Upper lobe of left lung (tissue), 6 donors: Measurements from ENCODE around the gene U2AF2. TPM values are rescaled to one million over a fixed set of nuclear protein-coding genes. Genes with fewer than 3 reads are reported as not detected.

Experiments
- ATAC-seq, 2 donors: fragments of 200-7000 bp; cut with Tn5 transposase; one replicate each; pipeline ENCODE4 v1.9.1; 2022; ENCODE audit warnings: mild to moderate bottlenecking in 2 of 2, moderate library complexity in 2 of 2; ENCODE audit not compliant: low FRiP score in 2 of 2
- DNase-seq, 2 donors: peaks; one replicate each; pipeline ENCODE4 v3.0.0-alpha.2; 2019 to 2020
- H3K27ac ChIP-seq, 4 donors: fragments of 200-600 bp; sonication (generic); one replicate each; pipeline ENCODE4 v1.5.1; 2016 to 2019
- H3K27me3 ChIP-seq, 4 donors: fragments of 200-600 bp; sonication (generic); one replicate each; pipeline ENCODE4 v1.5.1; 2017 to 2019
- H3K36me3 ChIP-seq, 4 donors: fragments of 200-600 bp; sonication (generic); one replicate each; pipeline ENCODE4 v1.5.1; 2016 to 2019
- H3K4me1 ChIP-seq, 4 donors: fragments of 200-600 bp; sonication (generic); one replicate each; pipeline ENCODE4 v1.5.1; 2018 to 2019
- H3K4me3 ChIP-seq, 4 donors: fragments of 200-600 bp; sonication (generic); one replicate each; pipeline ENCODE4 v1.5.1; 2017 to 2019; ENCODE audit warnings: mild to moderate bottlenecking in 2 of 4, moderate library complexity in 1 of 4
- H3K9me3 ChIP-seq, 4 donors: fragments of 200-600 bp; sonication (generic); one replicate each; pipeline ENCODE4 v1.5.1; 2018 to 2019
- EP300 ChIP-seq, 4 donors: sonication (generic); formaldehyde crosslinking; IDR thresholded peaks; one replicate each; pipeline ENCODE4 v1.5.1; 2017; ENCODE audit warnings: antibody characterized with exemption in 4 of 4, control low read depth in 2 of 4
- POLR2A ChIP-seq, 4 donors: fragments of 450-650 bp; IDR thresholded peaks; one replicate each; pipeline ENCODE4 v1.5.1; 2016 to 2017; ENCODE audit warnings: antibody characterized with exemption in 4 of 4, mild to moderate bottlenecking in 2 of 4
- POLR2AphosphoS5 ChIP-seq, 2 donors: sonication (generic); formaldehyde crosslinking; IDR thresholded peaks; one replicate each; pipeline ENCODE4 v1.5.1; 2017; ENCODE audit warnings: antibody characterized with exemption in 2 of 2
- WGBS, 2 donors: methylation state at CpG; one replicate each; pipeline ENCODE4 v1.1.5; 2017 to 2018; 5-methylcytosine and 5-hydroxymethylcytosine counted together
- total RNA-seq, 6 donors: library from RNA; depleted of rRNA in 4 of 6; stranded (reverse); fragments of >200 nt in 4 of 6; gene quantifications; one replicate each; pipeline versions ENCODE4 v1.1.0 to v1.2.1, GENCODE V29; 2016 to 2021
- TF ChIP-seq, protein P1 (sequence below), 6 experiments: fragments of 450-650 bp in 4 of 6; fragments of 200-600 bp in 2 of 6; sonication (generic) in 2 of 6; IDR thresholded peaks; one replicate each; pipeline ENCODE4 v1.5.1; 2016 to 2019; ENCODE audit warnings: antibody characterized with exemption in 6 of 6
- donor health status: DM: no; HTN: no; CAD: no; lungs with moderate emphysema.
- donor health status: DM: no; HTN: yes; CAD: no; lungs with severe emphysema.

U2AF2 gene
- total RNA-seq, 6 donors from 2014 or later: 57.7 to 294 (median 157) TPM

GRCh38 chr19:55617426-55617825, 37.4 kb upstream of the U2AF2 start:
- DNase-seq (no peak), ATAC-seq (no peak)
- WGBS, 2 donors: 78 to 87% methylated on average over 6 to 8 of the region's 8 CpGs
- TF ChIP-seq EP300 (IDR thresholded peaks at IDR 0.05) (no peak), POLR2A (IDR thresholded peaks at IDR 0.05) (no peak), POLR2AphosphoS5 (IDR thresholded peaks at IDR 0.05) (no peak)
- TF ChIP-seq, protein P1, sequence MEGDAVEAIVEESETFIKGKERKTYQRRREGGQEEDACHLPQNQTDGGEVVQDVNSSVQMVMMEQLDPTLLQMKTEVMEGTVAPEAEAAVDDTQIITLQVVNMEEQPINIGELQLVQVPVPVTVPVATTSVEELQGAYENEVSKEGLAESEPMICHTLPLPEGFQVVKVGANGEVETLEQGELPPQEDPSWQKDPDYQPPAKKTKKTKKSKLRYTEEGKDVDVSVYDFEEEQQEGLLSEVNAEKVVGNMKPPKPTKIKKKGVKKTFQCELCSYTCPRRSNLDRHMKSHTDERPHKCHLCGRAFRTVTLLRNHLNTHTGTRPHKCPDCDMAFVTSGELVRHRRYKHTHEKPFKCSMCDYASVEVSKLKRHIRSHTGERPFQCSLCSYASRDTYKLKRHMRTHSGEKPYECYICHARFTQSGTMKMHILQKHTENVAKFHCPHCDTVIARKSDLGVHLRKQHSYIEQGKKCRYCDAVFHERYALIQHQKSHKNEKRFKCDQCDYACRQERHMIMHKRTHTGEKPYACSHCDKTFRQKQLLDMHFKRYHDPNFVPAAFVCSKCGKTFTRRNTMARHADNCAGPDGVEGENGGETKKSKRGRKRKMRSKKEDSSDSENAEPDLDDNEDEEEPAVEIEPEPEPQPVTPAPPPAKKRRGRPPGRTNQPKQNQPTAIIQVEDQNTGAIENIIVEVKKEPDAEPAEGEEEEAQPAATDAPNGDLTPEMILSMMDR (IDR thresholded peaks at IDR 0.05): no peak
- Histone ChIP-seq H3K27ac (peak overlapping the region in 1 of 4 donors; percentile 64), H3K27me3 (no peaks in the 10 kb centered on the region), H3K36me3 (peaks cover 16 to 62% (median 39%) of the 10 kb centered on the region in 4 donors), H3K4me3 (no peak overlapping the region), H3K4me1 (peaks cover 15 to 30% (median 22%) of the 10 kb centered on the region in 4 donors), H3K9me3 (no peaks in the 10 kb centered on the region)

DNA sequence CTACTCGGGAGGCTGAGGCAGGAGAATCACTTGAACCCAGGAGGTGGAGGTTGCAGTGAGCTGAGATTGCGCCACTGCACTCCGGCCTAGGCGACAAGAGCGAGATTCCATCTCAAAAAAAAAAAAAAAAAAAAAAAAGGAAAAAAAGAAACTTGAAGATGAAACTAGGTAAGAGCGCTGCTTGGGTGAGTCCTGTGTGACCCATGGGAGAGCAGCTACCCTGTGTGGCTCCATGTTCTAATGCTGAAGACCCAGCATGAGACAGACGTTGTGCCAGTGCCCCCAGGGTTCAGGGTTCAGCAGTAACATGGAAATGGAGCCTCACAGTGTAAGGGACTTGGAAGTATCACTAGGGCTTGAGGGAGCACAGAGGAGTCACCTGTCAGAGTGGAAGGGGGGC, 36.4 kb upstream of the U2AF2 start:
- ATAC-seq: no peak
- Histone ChIP-seq H3K36me3 (peaks cover 16 to 63% (median 37%) of the 10 kb centered on the region in 4 donors), H3K4me3 (no peak overlapping the region), H3K27ac (peak overlapping the region; percentile 45 to 64 (median 48)), H3K9me3 (no peaks in the 10 kb centered on the region), H3K27me3 (no peaks in the 10 kb centered on the region), H3K4me1 (peaks cover 15 to 28% (median 24%) of the 10 kb centered on the region in 4 donors)
- TF ChIP-seq POLR2AphosphoS5 (IDR thresholded peaks at IDR 0.05) (no peak), POLR2A (IDR thresholded peaks at IDR 0.05) (no peak), EP300 (IDR thresholded peaks at IDR 0.05) (no peak)
- TF ChIP-seq, protein P1 (IDR thresholded peaks at IDR 0.05): no peak
- 77 to 82% methylated on average over 6 to 7 of the region's 7 CpGs for WGBS, 2 donors
- no peak for DNase-seq

DNA sequence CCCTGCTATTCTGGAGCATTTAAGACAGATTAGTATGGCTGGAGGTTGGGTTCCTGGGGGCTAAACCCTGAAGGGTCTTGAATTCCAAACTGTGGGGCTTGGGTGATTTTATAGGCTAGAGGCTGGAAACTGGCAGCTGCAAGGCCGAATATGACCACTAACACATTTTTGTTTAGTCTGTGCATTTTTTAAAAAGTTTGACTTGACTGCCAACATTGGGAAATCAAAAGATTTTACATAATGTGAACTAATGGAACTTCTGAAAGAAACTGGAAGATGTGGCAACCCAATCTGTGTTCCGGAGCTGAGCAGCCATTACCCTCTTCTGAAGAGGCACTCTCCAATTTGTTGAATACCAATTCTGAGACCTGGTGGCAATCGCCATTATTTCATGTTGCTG, 35.5 kb upstream of the U2AF2 start:
- WGBS, 2 donors: 43 to 56% methylated on average over 3 of the region's 3 CpGs
- no peaks in the 10 kb centered on the region for H3K9me3 ChIP-seq
- DNase-seq (no peak), ATAC-seq (no peak)
- peak overlapping the region; percentile 1 to 69 (median 54) for H3K27ac ChIP-seq
- TF ChIP-seq EP300 (IDR thresholded peaks at IDR 0.05) (no peak), POLR2AphosphoS5 (IDR thresholded peaks at IDR 0.05) (peak in 1 of 2 donors; percentile 16)
- TF ChIP-seq, protein P1 (IDR thresholded peaks at IDR 0.05): peak in 2 of 6 experiments; percentile 10 to 13
- H3K27me3 ChIP-seq: no peaks in the 10 kb centered on the region
- no peak overlapping the region for H3K4me3 ChIP-seq
- H3K4me1 ChIP-seq: peaks cover 20 to 32% (median 26%) of the 10 kb centered on the region in 4 donors
- peaks cover 16 to 55% (median 34%) of the 10 kb centered on the region in 4 donors for H3K36me3 ChIP-seq

- peaks cover 11 to 41% (median 26%) of the 10 kb centered on the region in 4 donors for H3K36me3 ChIP-seq
- no peak overlapping the region for H3K4me3 ChIP-seq
- DNase-seq (no peak), ATAC-seq (no peak)
- peaks cover 28 to 39% (median 31%) of the 10 kb centered on the region in 4 donors for H3K4me1 ChIP-seq
- TF ChIP-seq, protein P1 (IDR thresholded peaks at IDR 0.05): no peak
- TF ChIP-seq POLR2A (IDR thresholded peaks at IDR 0.05) (peak in 1 of 4 donors; percentile 15), POLR2AphosphoS5 (IDR thresholded peaks at IDR 0.05) (peak in 1 of 2 donors; percentile 42)
- H3K27ac ChIP-seq: peak overlapping the region; percentile 5 to 66 (median 44)
- no peaks in the 10 kb centered on the region for H3K9me3 ChIP-seq
- no peaks in the 10 kb centered on the region for H3K27me3 ChIP-seq
- 75 to 93% methylated on average over 12 of the region's 12 CpGs for WGBS, 2 donors
Measured at GRCh38 chr19:55620410-55621204, 34.2 kb upstream of the U2AF2 start.
